Panc1 (cell line): ENCODE data around the gene ALDH2. TPM values are rescaled to one million over a fixed set of nuclear protein-coding genes. Genes with fewer than 3 reads are reported as not detected.

Experiments used
- ATAC-seq: fragments of 200-7000 bp; cut with Tn5 transposase; 2 replicates; pipeline ENCODE4 v1.9.1; 2020; ENCODE audit warnings: mild to moderate bottlenecking, moderate library complexity
- BruUV-seq: library from RNA; stranded (reverse); fragments of 400-500 nt; replicated peaks from 2 replicates; lab custom pipeline; 2021; lab: Mats Ljungman, UMichigan
- CTCF ChIA-PET: fragments of 300-600 bp; sonication (Branson Sonifier 250); formaldehyde crosslinking; loops from one replicate; lab custom pipeline; 2022; ENCODE audit warnings: antibody characterized with exemption; lab: Charles Lee
- POLR2A ChIA-PET: fragments of 300-600 bp; sonication (Branson Sonifier 250); formaldehyde crosslinking; loops from one replicate; lab custom pipeline; 2022; ENCODE audit warnings: antibody characterized with exemption; lab: Charles Lee
- DNase-seq: peaks from one replicate; pipeline ENCODE4 v3.0.0-alpha.2; 2010; ENCODE audit warnings: low read depth, low spot score
- H3K27ac ChIP-seq: 2 replicates; pipeline ENCODE4 v1.5.1; 2011; ENCODE audit warnings: mild to moderate bottlenecking, low read length, inconsistent platforms
- H3K27me3 ChIP-seq: fragments of 200-500 bp; sonication (Bioruptor generic); 2 replicates; pipeline ENCODE4 v1.6.0; 2014; ENCODE audit warnings: low read length, inconsistent platforms; ENCODE audit not compliant: control insufficient read depth, insufficient read depth
- H3K36me3 ChIP-seq: fragments of 200-500 bp; sonication (Bioruptor generic); 2 replicates; pipeline ENCODE4 v1.5.1; 2014; ENCODE audit warnings: inconsistent platforms, mild to moderate bottlenecking, low read length, moderate library complexity; ENCODE audit not compliant: control insufficient read depth, insufficient read depth
- H3K4me1 ChIP-seq: 2 replicates; pipeline ENCODE4 v1.5.1; 2011; ENCODE audit warnings: inconsistent platforms, mild to moderate bottlenecking, low read length, moderate library complexity; ENCODE audit not compliant: control insufficient read depth, insufficient read depth
- H3K4me3 ChIP-seq, 2 experiments: 2 replicates each; pipeline ENCODE4 v1.5.1; 2011 to 2012; ENCODE audit warnings: low read depth in 2 of 2, low read length in 2 of 2, mild to moderate bottlenecking in 2 of 2, inconsistent platforms in 1 of 2, moderate library complexity in 1 of 2
- H3K9me3 ChIP-seq: fragments of 200-500 bp; sonication (Bioruptor generic); 2 replicates; pipeline ENCODE4 v1.5.1; 2014; ENCODE audit warnings: low read depth, mild to moderate bottlenecking, inconsistent platforms, low read length, moderate library complexity; ENCODE audit not compliant: control insufficient read depth, insufficient read depth
- POLR2AphosphoS5 ChIP-seq: IDR thresholded peaks from 2 replicates; pipeline ENCODE4 v1.6.1; 2012; ENCODE audit warnings: mild to moderate bottlenecking, low read depth, low read length, moderate library complexity
- SIN3A ChIP-seq: IDR thresholded peaks from 2 replicates; pipeline ENCODE4 v1.6.1; 2012; ENCODE audit warnings: low read depth, mild to moderate bottlenecking, low read length, moderate library complexity, borderline replicate concordance; ENCODE audit not compliant: insufficient read depth
- TCF7L2 ChIP-seq: IDR thresholded peaks from 2 replicates; pipeline ENCODE4 v1.6.1; 2011; ENCODE audit warnings: mild to moderate bottlenecking, low read depth, low read length, inconsistent platforms
- in situ Hi-C: cut with HindIII; loops from 2 replicates; pipeline ENCODE4 v1.10.0; 2016; ENCODE audit warnings: low sequenced_read_pairs, low pct_unique_long_range_greater_than_20kb
- intact Hi-C: fragments of 100-400 bp; cut with micrococcal nuclease; formaldehyde crosslinking; loops from one replicate; pipeline ENCODE4 v1.10.0; 2022; ENCODE audit not compliant: unreplicated experiment
- total RNA-seq: library from RNA; stranded (reverse); gene quantifications from one replicate; pipeline ENCODE4 v1.2.1, GENCODE V29; 2021; ENCODE audit not compliant: unreplicated experiment
- TF ChIP-seq, protein P1 (sequence below), 2 experiments: IDR thresholded peaks; 2 replicates each; pipeline ENCODE4 v1.6.1; 2011 to 2012; ENCODE audit warnings: low read depth in 2 of 2, control low read depth in 1 of 2, low read length in 1 of 2, mild to moderate bottlenecking in 1 of 2, moderate library complexity in 1 of 2; ENCODE audit not compliant: insufficient read depth in 1 of 2
- TF ChIP-seq, protein P2 (sequence below): fragments of 450-650 bp; IDR thresholded peaks from 2 replicates; pipeline ENCODE4 v1.5.1; 2017; ENCODE audit warnings: mild to moderate bottlenecking

ALDH2 gene
- total RNA-seq, 1 experiment from 2014 or later: 9.0 TPM

DNA sequence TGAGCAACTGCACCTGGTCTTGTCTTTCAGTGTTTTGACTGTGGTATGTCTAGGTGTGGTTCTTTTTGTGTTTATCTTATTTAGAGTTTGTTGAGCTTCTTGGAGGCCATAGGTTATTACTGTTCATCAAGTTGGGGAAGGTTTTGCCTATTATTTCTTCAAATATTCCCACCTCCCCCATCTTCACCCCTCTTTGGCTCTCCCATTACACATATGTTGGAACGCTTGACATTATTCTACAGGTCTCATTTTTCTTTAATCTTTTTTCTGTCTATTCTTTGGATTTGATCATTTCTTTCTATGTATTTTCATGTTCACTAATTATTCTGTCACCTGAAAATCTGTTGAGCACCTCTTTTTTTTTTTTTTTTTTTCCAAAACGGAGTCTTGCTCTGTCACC is 91.5 kb downstream of the ALDH2 start:
- H3K27me3 ChIP-seq: no peaks in the 10 kb centered on the region
- no peaks in the 10 kb centered on the region for H3K4me1 ChIP-seq
- DNase-seq: no peak
- no peaks in the 10 kb centered on the region for H3K9me3 ChIP-seq
- intact Hi-C loops: no loop called here
- ChIA-PET POLR2A (no interaction called here), CTCF (no interaction called here)
- in situ Hi-C loops: no loop called here
- no peak overlapping the region for H3K4me3 ChIP-seq
- TF ChIP-seq, protein P1, sequence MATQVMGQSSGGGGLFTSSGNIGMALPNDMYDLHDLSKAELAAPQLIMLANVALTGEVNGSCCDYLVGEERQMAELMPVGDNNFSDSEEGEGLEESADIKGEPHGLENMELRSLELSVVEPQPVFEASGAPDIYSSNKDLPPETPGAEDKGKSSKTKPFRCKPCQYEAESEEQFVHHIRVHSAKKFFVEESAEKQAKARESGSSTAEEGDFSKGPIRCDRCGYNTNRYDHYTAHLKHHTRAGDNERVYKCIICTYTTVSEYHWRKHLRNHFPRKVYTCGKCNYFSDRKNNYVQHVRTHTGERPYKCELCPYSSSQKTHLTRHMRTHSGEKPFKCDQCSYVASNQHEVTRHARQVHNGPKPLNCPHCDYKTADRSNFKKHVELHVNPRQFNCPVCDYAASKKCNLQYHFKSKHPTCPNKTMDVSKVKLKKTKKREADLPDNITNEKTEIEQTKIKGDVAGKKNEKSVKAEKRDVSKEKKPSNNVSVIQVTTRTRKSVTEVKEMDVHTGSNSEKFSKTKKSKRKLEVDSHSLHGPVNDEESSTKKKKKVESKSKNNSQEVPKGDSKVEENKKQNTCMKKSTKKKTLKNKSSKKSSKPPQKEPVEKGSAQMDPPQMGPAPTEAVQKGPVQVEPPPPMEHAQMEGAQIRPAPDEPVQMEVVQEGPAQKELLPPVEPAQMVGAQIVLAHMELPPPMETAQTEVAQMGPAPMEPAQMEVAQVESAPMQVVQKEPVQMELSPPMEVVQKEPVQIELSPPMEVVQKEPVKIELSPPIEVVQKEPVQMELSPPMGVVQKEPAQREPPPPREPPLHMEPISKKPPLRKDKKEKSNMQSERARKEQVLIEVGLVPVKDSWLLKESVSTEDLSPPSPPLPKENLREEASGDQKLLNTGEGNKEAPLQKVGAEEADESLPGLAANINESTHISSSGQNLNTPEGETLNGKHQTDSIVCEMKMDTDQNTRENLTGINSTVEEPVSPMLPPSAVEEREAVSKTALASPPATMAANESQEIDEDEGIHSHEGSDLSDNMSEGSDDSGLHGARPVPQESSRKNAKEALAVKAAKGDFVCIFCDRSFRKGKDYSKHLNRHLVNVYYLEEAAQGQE (IDR thresholded peaks at IDR 0.05; ENCODE audit: insufficient read depth in 1 of 2, low read depth in 2 of 2, low read length in 1 of 2): no peak
- TF ChIP-seq POLR2AphosphoS5: no peak
- TF ChIP-seq SIN3A: no peak
- TF ChIP-seq, protein P2, sequence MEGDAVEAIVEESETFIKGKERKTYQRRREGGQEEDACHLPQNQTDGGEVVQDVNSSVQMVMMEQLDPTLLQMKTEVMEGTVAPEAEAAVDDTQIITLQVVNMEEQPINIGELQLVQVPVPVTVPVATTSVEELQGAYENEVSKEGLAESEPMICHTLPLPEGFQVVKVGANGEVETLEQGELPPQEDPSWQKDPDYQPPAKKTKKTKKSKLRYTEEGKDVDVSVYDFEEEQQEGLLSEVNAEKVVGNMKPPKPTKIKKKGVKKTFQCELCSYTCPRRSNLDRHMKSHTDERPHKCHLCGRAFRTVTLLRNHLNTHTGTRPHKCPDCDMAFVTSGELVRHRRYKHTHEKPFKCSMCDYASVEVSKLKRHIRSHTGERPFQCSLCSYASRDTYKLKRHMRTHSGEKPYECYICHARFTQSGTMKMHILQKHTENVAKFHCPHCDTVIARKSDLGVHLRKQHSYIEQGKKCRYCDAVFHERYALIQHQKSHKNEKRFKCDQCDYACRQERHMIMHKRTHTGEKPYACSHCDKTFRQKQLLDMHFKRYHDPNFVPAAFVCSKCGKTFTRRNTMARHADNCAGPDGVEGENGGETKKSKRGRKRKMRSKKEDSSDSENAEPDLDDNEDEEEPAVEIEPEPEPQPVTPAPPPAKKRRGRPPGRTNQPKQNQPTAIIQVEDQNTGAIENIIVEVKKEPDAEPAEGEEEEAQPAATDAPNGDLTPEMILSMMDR: no peak
- no peak for TF ChIP-seq TCF7L2
- no peaks in the 10 kb centered on the region for H3K36me3 ChIP-seq
- no peak for ATAC-seq
- BruUV-seq: no TSS peak
- no peak overlapping the region for H3K27ac ChIP-seq

DNA sequence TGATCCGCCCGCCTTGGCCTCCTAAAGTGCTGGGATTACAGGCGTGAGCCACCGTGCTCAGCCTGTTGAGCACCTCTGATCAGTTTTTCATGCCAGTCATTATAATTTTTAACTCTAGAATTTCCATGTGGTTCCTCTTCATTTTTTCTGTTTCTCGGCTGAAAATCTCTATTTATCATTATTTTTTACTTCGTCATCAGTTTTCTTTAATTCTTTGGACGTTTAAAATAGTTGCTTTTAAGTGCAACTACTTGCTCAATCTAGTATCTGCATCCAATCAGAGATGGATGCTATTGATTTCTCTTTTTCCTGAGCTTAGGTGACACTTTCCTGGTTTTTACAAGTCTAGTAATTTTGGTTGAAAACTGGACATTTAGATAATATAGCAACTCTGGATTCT is 92.0 kb downstream of the ALDH2 start:
- BruUV-seq: no TSS peak
- CTCF ChIA-PET: no interaction called here
- POLR2A ChIA-PET: no interaction called here
- no peak overlapping the region for H3K27ac ChIP-seq
- no peaks in the 10 kb centered on the region for H3K9me3 ChIP-seq
- in situ Hi-C loops (no loop called here), intact Hi-C loops (no loop called here)
- H3K4me1 ChIP-seq: no peaks in the 10 kb centered on the region
- ATAC-seq (no peak), DNase-seq (no peak)
- H3K27me3 ChIP-seq: no peaks in the 10 kb centered on the region
- TF ChIP-seq TCF7L2 (no peak), SIN3A (no peak)
- TF ChIP-seq, protein P2: no peak
- H3K36me3 ChIP-seq: no peaks in the 10 kb centered on the region
- no peak overlapping the region for H3K4me3 ChIP-seq
